ENCODE measurements around the gene CTNNA2. TPM values are rescaled to one million over a fixed set of nuclear protein-coding genes. Genes with fewer than 3 reads are reported as not detected.

CTNNA2 gene
- total RNA-seq, 1 donor from 2014 or later: not detected

DNA sequence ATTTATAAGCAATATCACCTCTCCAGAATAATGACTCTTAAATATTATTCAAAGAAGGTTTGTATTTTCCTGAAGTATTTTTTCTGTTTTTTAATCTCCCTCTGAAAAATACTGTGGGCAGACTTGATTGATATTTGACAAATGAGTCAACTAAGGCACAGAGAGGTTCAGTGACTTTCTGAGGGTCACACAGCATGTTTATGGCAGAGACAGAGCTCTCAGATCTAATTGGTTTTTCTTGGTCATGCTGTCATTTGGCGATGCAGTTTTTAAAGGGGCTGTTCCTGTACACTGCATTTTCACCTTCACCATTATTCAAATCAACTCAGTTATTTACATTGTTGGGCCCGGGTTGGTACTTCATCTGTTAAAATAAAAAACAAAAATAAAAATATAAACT, 527.4 kb downstream of the CTNNA2 start:
- H3K4me1 ChIP-seq: no peaks in the 10 kb centered on the region
- no peak for ATAC-seq
- H3K27me3 ChIP-seq: no peaks in the 10 kb centered on the region
- no peaks in the 10 kb centered on the region for H3K9me3 ChIP-seq
- TF ChIP-seq, protein P1, sequence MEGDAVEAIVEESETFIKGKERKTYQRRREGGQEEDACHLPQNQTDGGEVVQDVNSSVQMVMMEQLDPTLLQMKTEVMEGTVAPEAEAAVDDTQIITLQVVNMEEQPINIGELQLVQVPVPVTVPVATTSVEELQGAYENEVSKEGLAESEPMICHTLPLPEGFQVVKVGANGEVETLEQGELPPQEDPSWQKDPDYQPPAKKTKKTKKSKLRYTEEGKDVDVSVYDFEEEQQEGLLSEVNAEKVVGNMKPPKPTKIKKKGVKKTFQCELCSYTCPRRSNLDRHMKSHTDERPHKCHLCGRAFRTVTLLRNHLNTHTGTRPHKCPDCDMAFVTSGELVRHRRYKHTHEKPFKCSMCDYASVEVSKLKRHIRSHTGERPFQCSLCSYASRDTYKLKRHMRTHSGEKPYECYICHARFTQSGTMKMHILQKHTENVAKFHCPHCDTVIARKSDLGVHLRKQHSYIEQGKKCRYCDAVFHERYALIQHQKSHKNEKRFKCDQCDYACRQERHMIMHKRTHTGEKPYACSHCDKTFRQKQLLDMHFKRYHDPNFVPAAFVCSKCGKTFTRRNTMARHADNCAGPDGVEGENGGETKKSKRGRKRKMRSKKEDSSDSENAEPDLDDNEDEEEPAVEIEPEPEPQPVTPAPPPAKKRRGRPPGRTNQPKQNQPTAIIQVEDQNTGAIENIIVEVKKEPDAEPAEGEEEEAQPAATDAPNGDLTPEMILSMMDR (IDR thresholded peaks at IDR 0.05): no peak
- H3K4me3 ChIP-seq: no peak overlapping the region
- no peak for DNase-seq
- H3K27ac ChIP-seq: no peak overlapping the region
- no peaks in the 10 kb centered on the region for H3K36me3 ChIP-seq
- intact Hi-C loops (cut with DNase I): no loop called here

DNA sequence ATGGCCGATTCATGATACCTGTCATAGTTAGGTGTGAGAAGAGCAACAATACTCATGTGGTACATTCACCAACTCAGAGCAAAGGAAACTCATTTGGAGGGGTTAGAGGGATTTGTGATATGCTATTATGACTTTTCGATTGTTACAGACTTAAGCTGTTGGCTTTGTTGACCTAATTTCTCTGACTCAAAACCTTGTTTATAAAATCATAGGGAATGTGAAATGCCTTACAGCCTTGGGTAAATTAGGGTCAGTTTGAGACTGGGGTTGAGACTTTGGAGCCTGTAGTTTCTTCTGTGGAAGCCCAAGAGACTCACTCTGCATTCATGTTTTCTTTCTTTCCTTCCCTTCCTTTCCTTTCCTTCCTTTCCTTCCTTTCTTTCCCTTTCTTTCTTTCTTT, 529.8 kb downstream of the CTNNA2 start:
- H3K9me3 ChIP-seq: no peaks in the 10 kb centered on the region
- no peak overlapping the region for H3K27ac ChIP-seq
- H3K4me3 ChIP-seq: no peak overlapping the region
- TF ChIP-seq, protein P1 (IDR thresholded peaks at IDR 0.05): no peak
- ATAC-seq: no peak
- H3K36me3 ChIP-seq: no peaks in the 10 kb centered on the region
- no peaks in the 10 kb centered on the region for H3K4me1 ChIP-seq
- intact Hi-C loops (cut with DNase I): no loop called here
- no peak for DNase-seq
- no peaks in the 10 kb centered on the region for H3K27me3 ChIP-seq

DNA sequence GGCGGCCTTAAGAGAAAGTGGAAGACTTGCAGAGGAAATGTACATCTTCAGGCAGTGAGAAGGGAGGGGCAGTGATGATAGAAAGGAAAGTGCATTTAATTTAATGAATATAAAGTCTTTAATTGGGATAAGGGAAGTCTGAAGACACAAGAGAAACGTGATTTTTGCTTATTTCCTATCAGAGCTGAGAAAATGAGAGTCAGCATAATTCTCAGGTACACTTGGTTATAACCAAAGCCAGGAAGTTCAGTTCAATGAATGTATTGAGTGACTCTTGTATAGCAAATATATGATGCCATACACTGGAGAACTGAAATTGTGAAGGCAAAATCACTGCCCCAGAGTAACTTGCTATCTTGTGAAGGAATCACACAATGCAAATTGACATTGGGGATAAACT, 535.4 kb downstream of the CTNNA2 start:
- no peak for ATAC-seq

DNA sequence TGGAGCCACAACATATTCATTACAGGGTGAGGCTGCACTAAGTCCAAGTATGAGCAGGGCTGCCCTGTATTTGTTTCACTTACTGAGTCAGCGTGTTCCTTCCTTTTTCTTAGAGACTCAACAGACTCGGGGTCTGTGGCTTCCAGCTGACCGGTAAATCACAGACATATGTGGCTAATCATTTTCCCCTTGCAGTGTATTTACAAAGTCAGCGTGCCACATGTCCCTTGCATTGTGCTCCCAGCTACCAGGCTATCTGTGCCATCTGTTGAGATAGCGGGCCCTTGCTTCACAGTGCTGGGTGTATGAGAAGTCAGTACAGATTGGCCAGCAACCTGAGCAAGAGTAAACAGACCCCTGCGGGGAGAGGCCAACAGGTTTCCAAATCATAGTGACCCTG, 537.4 kb downstream of the CTNNA2 start:
- Histone ChIP-seq H3K4me1 (no peaks in the 10 kb centered on the region), H3K27ac (no peak overlapping the region), H3K9me3 (no peaks in the 10 kb centered on the region), H3K36me3 (no peaks in the 10 kb centered on the region), H3K27me3 (no peaks in the 10 kb centered on the region), H3K4me3 (no peak overlapping the region)
- ATAC-seq (no peak), DNase-seq (no peak)
- TF ChIP-seq, protein P1 (IDR thresholded peaks at IDR 0.05): no peak
- intact Hi-C loops (cut with DNase I): no loop called here

More for the DNA sequence above, 535.4 kb downstream of the CTNNA2 start:
- Histone ChIP-seq H3K9me3 (no peaks in the 10 kb centered on the region), H3K36me3 (no peaks in the 10 kb centered on the region), H3K27me3 (no peaks in the 10 kb centered on the region), H3K4me1 (no peaks in the 10 kb centered on the region), H3K27ac (no peak overlapping the region), H3K4me3 (no peak overlapping the region)
- intact Hi-C loops (cut with DNase I): no loop called here
- no peak for DNase-seq
- TF ChIP-seq, protein P1 (IDR thresholded peaks at IDR 0.05): no peak

DNA sequence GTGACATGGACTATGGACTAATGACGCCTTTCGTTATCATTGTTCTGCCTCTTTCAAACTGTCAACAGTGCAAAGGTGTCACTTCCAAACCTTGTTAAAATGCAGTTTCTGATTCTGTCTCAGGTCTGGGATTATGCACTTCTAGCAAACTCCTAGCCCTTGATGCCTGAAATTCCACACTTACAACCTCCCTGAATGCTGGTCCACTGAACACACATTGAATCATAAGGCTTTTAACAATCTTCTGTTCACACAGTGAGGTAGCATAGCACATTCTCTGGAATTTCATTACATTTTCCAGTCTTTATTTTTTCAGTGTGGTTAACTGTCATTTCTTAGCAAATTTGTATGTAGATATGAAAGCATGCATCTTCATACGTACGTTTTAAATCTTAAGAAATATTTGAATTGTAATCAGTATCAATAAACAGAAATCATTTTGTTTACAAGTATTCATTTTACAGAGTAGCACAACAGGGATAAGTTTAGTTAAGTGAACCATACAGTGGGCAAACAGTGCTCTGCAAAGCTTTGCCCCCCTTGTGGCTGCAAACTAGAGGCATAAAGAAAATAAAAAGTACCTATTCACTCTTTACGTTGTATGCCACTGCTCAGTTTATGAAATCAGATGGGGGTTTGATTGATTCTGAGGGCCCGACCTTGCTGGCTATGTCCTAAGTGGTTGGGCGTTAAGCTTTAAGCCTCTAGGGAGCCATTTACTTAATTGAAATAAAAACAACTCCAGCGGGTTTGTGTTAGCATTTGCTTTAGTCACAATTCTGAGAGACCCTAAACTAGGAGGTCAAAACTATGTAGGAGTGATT, 540.9 kb downstream of the CTNNA2 start:
- Histone ChIP-seq H3K36me3 (no peaks in the 10 kb centered on the region), H3K9me3 (no peaks in the 10 kb centered on the region), H3K4me1 (no peaks in the 10 kb centered on the region), H3K27me3 (no peaks in the 10 kb centered on the region), H3K4me3 (no peak overlapping the region), H3K27ac (no peak overlapping the region)
- intact Hi-C loops (cut with DNase I): no loop called here
- TF ChIP-seq, protein P1 (IDR thresholded peaks at IDR 0.05): no peak
- no peak for ATAC-seq
- DNase-seq: no peak

Data from upper lobe of right lung (tissue), 1 donor.